Gastroesophageal sphincter (tissue), 4 donors: Measurements from ENCODE around the gene CARD14. TPM values are rescaled to one million over a fixed set of nuclear protein-coding genes. Genes with fewer than 3 reads are reported as not detected.

Experiments
- ATAC-seq: fragments of 150-250 bp; one replicate; pipeline ENCODE4 v1.9.1; 2016; ENCODE audit warnings: mild to moderate bottlenecking, moderate library complexity
- H3K27ac ChIP-seq, 4 donors: fragments of 200-600 bp; sonication (generic) in 3 of 4; 1 replicate in 3 of 4; 2 replicates in 1 of 4; pipeline ENCODE4 v1.5.1; 2016 to 2019
- H3K27me3 ChIP-seq: fragments of 200-600 bp; sonication (generic); one replicate; pipeline ENCODE4 v1.5.1; 2019
- H3K36me3 ChIP-seq, 2 donors: fragments of 200-600 bp; sonication (generic); one replicate each; pipeline ENCODE4 v1.5.1; 2019; ENCODE audit warnings: control low read depth in 1 of 2
- H3K4me1 ChIP-seq, 3 donors: fragments of 200-600 bp; sonication (generic); 1 replicate in 2 of 3; 2 replicates in 1 of 3; pipeline ENCODE4 v1.5.1; 2016 to 2019; ENCODE audit warnings: control low read depth in 2 of 3
- H3K4me3 ChIP-seq, 2 donors: fragments of 200-600 bp; sonication (generic); one replicate each; pipeline ENCODE4 v1.5.1; 2019; ENCODE audit warnings: mild to moderate bottlenecking in 1 of 2, moderate library complexity in 1 of 2
- H3K9me3 ChIP-seq, 3 donors: fragments of 200-600 bp; sonication (generic); one replicate each; pipeline ENCODE4 v1.5.1; 2017 to 2019; ENCODE audit warnings: control low read depth in 2 of 3
- EP300 ChIP-seq: sonication (generic); formaldehyde crosslinking; IDR thresholded peaks from one replicate; pipeline ENCODE4 v1.6.1; 2017; ENCODE audit warnings: antibody characterized with exemption, mild to moderate bottlenecking
- POLR2A ChIP-seq, 2 donors: fragments of 450-650 bp; IDR thresholded peaks; one replicate each; pipeline ENCODE4 v1.6.1; 2017; ENCODE audit warnings: antibody characterized with exemption in 2 of 2, mild to moderate bottlenecking in 2 of 2, moderate library complexity in 1 of 2
- POLR2AphosphoS5 ChIP-seq: sonication (generic); formaldehyde crosslinking; IDR thresholded peaks from one replicate; pipeline ENCODE4 v1.6.1; 2017; ENCODE audit warnings: antibody characterized with exemption
- WGBS, 2 donors: methylation state at CpG; one replicate each; pipeline ENCODE4 v1.1.5; 2018; ENCODE audit warnings: low coverage in 1 of 2; 5-methylcytosine and 5-hydroxymethylcytosine counted together
- total RNA-seq, 4 donors: library from RNA; depleted of rRNA; stranded (reverse); fragments of >200 nt; gene quantifications; one replicate each; pipeline ENCODE4 v1.1.0, GENCODE V29; 2016
- TF ChIP-seq, protein P1 (sequence below), 4 experiments: fragments of 200-600 bp in 2 of 4; fragments of 450-650 bp in 2 of 4; sonication (generic) in 1 of 4; IDR thresholded peaks; one replicate each; pipeline ENCODE4 v1.5.1; 2017 to 2019; ENCODE audit warnings: antibody characterized with exemption in 4 of 4, mild to moderate bottlenecking in 2 of 4, moderate library complexity in 2 of 4

The CARD14 gene
- total RNA-seq, 4 donors from 2014 or later = 0.78 to 0.81 TPM; not detected in 2

DNA sequence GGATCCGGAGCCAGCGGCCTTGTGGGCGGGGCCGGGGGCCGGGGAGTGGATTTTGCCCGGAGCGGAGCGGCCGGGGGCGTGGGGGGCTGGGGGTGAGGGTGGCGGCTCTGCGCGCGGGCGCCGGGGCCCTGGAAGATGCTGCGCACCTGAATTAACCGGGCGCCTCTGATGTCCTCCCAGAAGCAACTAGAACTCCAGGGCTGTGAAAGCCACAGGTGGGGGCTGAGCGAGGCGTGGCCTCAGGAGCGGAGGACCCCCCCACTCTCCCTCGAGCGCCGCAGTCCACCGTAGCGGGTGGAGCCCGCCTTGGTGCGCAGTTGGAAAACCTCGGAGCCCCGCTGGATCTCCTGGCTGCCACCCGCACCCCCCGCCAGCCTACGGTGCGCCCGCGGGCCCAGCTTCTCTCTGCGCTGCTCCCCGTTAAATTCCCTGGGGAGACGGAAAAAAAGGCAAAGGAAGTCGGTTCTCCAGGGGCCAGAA is 50.9 kb downstream of the CARD14 start:
- H3K9me3 ChIP-seq = no peaks in the 10 kb centered on the region
- H3K36me3 ChIP-seq = peaks cover 0 to 49% of the 10 kb centered on the region in 2 donors
- no peaks in the 10 kb centered on the region for H3K27me3 ChIP-seq
- ATAC-seq = peak; percentile 64
- TF ChIP-seq POLR2AphosphoS5 = peak; percentile 28
- no peak for TF ChIP-seq POLR2A (IDR thresholded peaks at IDR 0.05)
- peak overlapping the region; percentile 96 to 100 for H3K4me3 ChIP-seq
- H3K27ac ChIP-seq = peak overlapping the region; percentile 54 to 89 (median 86)
- 0% methylated on average over 1 of the region's 41 CpGs; no CpG with 5 or more reads in 1 of the 2 donors for WGBS, 2 donors
- peaks cover 0 to 49% (median 10%) of the 10 kb centered on the region in 3 donors for H3K4me1 ChIP-seq

DNA sequence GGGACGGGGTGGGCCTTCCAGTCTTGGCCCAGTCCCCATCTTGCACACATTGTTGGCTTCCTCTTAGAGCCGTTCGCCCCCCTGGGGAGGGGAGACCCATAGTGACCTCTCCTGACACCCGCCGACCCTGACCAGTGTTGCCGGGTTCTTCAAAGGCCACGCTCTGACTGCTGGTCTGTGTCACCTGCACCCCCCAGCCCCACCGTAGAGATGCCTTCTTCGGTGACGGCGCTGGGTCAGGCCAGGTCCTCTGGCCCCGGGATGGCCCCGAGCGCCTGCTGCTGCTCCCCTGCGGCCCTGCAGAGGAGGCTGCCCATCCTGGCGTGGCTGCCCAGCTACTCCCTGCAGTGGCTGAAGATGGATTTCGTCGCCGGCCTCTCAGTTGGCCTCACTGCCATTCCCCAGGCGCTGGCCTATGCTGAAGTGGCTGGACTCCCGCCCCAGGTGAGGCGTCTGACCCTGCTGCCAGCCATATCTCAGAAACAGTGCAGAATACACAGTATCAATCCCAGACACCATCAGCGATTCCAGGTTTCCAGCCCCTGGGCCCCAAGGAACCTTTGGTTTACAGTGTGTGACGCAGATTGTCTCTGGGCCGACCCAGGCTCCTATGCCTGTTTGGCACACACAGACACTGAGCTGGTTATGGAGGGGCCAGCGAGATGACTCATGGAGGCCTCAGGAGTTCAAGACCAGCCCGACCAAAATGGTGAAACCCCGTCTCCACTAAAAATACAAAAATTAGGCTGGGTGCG is 51.7 kb downstream of the CARD14 start:
- H3K9me3 ChIP-seq = no peaks in the 10 kb centered on the region
- WGBS, 2 donors = 41 to 49% methylated on average over 6 to 10 of the region's 29 CpGs
- no peak for ATAC-seq
- peaks cover 0 to 49% (median 10%) of the 10 kb centered on the region in 3 donors for H3K4me1 ChIP-seq
- H3K27ac ChIP-seq = peak overlapping the region in 3 of 4 donors; percentile 84 to 89 (median 88)
- peaks cover 0 to 49% of the 10 kb centered on the region in 2 donors for H3K36me3 ChIP-seq
- no peaks in the 10 kb centered on the region for H3K27me3 ChIP-seq
- peak overlapping the region; percentile 96 to 100 for H3K4me3 ChIP-seq
- TF ChIP-seq POLR2A (IDR thresholded peaks at IDR 0.05) (no peak), EP300 (no peak), POLR2AphosphoS5 (no peak)
- TF ChIP-seq, protein P1, sequence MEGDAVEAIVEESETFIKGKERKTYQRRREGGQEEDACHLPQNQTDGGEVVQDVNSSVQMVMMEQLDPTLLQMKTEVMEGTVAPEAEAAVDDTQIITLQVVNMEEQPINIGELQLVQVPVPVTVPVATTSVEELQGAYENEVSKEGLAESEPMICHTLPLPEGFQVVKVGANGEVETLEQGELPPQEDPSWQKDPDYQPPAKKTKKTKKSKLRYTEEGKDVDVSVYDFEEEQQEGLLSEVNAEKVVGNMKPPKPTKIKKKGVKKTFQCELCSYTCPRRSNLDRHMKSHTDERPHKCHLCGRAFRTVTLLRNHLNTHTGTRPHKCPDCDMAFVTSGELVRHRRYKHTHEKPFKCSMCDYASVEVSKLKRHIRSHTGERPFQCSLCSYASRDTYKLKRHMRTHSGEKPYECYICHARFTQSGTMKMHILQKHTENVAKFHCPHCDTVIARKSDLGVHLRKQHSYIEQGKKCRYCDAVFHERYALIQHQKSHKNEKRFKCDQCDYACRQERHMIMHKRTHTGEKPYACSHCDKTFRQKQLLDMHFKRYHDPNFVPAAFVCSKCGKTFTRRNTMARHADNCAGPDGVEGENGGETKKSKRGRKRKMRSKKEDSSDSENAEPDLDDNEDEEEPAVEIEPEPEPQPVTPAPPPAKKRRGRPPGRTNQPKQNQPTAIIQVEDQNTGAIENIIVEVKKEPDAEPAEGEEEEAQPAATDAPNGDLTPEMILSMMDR (IDR thresholded peaks at IDR 0.05) = no peak

DNA sequence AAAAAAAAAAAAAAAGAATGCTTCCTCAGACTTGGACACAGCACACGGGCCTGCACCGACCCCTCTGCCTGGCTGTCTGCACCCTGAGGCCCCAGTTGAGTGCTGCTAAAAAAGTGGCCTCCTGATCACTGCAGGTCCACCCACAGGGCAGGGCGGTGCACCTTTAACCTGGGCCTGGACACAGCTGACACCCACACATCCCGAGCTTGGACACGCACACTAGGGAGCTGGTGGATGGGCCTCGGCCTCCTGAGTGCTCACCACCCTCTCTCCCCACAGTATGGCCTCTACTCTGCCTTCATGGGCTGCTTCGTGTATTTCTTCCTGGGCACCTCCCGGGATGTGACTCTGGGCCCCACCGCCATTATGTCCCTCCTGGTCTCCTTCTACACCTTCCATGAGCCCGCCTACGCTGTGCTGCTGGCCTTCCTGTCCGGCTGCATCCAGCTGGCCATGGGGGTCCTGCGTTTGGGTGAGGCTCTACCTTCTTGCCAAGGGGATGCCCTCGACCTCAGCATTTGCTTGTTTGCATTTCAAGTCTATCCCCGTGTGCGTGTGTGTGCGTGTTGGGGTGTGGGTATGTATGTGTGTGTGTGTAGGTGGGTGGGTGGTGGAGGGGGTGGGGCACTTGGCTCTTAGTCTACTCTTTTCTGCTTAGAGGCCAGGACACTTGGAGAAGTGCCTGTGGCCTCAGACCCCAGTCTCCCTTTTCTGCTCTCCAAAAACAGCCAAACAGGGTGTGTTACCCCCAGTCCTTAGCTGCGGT is 52.7 kb downstream of the CARD14 start:
- ATAC-seq = no peak
- H3K9me3 ChIP-seq = no peaks in the 10 kb centered on the region
- no peak overlapping the region for H3K27ac ChIP-seq
- no peak overlapping the region for H3K4me3 ChIP-seq
- peaks cover 0 to 49% of the 10 kb centered on the region in 2 donors for H3K36me3 ChIP-seq
- no peak for TF ChIP-seq EP300
- no peak for TF ChIP-seq POLR2AphosphoS5
- TF ChIP-seq, protein P1 (IDR thresholded peaks at IDR 0.05) = no peak
- TF ChIP-seq POLR2A (IDR thresholded peaks at IDR 0.05) = no peak
- 86% methylated on average over 14 of the region's 18 CpGs; no CpG with 5 or more reads in 1 of the 2 donors for WGBS, 2 donors
- H3K4me1 ChIP-seq = peaks cover 0 to 49% (median 10%) of the 10 kb centered on the region in 3 donors
- H3K27me3 ChIP-seq = no peaks in the 10 kb centered on the region

DNA sequence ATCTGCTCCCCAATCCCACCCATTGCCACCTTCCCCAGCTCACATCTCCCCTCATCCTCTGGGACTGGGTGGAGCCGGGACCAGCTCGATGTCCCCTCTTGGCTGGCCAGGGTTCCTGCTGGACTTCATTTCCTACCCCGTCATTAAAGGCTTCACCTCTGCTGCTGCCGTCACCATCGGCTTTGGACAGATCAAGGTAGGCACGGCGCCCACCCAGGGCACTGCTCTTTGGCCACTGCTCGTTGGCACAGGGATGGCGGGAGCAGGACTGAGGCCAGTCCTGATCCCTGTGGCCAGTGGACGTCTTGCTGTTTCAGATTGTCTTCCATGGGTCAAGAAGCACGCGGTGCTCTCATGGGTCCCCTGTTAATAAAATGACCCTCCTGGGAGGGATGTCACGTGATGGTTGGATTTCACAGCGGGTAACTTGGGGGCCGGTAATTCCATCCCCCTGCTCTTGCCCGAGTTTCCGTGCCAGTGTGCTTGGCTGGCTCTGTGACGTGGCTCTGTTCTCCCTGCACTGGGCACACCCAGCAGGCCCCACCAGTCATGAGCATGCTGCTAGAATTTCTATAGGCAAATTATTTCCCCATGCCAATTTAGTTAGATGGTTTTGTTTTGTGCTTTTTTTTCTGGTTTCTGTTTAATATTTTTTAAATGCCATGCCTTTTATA is 53.4 kb downstream of the CARD14 start:
- Histone ChIP-seq H3K36me3 (peaks cover 0 to 51% of the 10 kb centered on the region in 2 donors), H3K4me3 (no peak overlapping the region), H3K27ac (no peak overlapping the region), H3K27me3 (no peaks in the 10 kb centered on the region), H3K4me1 (peaks cover 0 to 44% (median 10%) of the 10 kb centered on the region in 3 donors), H3K9me3 (no peaks in the 10 kb centered on the region)
- ATAC-seq = no peak
- WGBS, 2 donors = 88 to 91% methylated on average over 8 to 10 of the region's 18 CpGs
- no peak for TF ChIP-seq EP300
- TF ChIP-seq POLR2A (IDR thresholded peaks at IDR 0.05) = no peak
- TF ChIP-seq, protein P1 (IDR thresholded peaks at IDR 0.05) = no peak
- TF ChIP-seq POLR2AphosphoS5 = no peak
